Astrocyte of the spinal cord (primary cell): Measurements from ENCODE around the gene STXBP1.

ENCODE experiments used
- DNase-seq: peaks from one replicate; pipeline ENCODE4 v3.0.0; 2011; ENCODE audit warnings: low read depth, low spot score
- H3K4me3 ChIP-seq: 2 replicates; pipeline ENCODE4 v1.5.1; 2011; ENCODE audit warnings: low read depth, mild to moderate bottlenecking, low read length, moderate library complexity
- in situ Hi-C: cut with HindIII; loops from 2 replicates; pipeline ENCODE4 v1.10.0; 2017; ENCODE audit warnings: low sequenced_read_pairs
- TF ChIP-seq, protein P1 (sequence below): IDR thresholded peaks from 2 replicates; pipeline ENCODE4 v1.5.1; 2012; ENCODE audit warnings: low read depth, mild to moderate bottlenecking, low read length, inconsistent platforms

The STXBP1 gene

DNA sequence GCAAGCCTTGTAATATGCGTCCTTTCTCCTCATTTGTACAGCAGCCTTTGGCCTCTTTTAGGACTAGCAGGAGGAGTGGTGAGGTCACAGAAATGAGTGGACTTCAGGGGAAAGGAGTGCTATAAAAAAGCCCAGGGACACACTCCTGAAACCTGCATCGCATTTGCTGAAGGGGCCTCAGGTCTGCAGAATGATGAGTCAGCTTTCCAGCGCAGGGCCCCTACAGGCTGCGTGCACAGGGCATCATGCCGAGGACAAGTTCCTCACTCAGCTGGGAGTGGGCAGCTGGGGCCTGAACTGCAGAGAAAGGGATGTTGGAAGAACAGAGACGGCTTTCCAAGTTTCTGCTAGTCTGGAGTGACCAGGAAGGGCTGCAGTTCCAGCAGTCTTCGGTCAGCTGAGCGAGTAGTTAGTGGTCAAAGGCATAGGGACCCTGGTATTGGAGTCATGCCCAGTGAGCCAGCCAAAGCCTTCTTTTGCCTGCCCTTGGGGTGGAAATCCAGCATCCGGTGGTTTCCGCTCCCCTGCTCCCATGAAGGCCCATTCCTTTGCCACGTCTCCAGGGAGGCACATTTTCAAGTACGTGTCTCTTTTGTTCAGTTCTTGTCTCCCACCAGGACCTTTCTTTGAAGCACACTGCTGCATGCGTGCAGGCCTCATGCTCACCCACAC lies 77.4 kb downstream of the STXBP1 start:
- in situ Hi-C loops: no loop called here
- TF ChIP-seq, protein P1, sequence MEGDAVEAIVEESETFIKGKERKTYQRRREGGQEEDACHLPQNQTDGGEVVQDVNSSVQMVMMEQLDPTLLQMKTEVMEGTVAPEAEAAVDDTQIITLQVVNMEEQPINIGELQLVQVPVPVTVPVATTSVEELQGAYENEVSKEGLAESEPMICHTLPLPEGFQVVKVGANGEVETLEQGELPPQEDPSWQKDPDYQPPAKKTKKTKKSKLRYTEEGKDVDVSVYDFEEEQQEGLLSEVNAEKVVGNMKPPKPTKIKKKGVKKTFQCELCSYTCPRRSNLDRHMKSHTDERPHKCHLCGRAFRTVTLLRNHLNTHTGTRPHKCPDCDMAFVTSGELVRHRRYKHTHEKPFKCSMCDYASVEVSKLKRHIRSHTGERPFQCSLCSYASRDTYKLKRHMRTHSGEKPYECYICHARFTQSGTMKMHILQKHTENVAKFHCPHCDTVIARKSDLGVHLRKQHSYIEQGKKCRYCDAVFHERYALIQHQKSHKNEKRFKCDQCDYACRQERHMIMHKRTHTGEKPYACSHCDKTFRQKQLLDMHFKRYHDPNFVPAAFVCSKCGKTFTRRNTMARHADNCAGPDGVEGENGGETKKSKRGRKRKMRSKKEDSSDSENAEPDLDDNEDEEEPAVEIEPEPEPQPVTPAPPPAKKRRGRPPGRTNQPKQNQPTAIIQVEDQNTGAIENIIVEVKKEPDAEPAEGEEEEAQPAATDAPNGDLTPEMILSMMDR: no peak
- no peak for DNase-seq
- no peak overlapping the region for H3K4me3 ChIP-seq

DNA sequence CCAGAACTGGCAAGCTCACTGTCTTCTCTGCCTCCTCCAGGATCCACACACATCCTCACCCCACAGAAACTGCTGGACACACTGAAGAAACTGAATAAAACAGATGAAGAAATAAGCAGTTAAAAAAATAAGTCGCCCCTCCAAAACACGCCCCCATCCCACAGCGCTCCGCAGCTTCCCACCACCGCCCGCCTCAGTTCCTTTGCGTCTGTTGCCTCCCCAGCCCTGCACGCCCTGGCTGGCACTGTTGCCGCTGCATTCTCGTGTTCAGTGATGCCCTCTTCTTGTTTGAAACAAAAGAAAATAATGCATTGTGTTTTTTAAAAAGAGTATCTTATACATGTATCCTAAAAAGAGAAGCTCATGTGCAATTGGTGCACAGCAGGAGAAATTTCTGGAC lies 78.7 kb downstream of the STXBP1 start:
- in situ Hi-C loops: no loop called here
- DNase-seq: no peak
- TF ChIP-seq, protein P1: no peak
- no peak overlapping the region for H3K4me3 ChIP-seq

- TF ChIP-seq, protein P1: no peak
- no peak overlapping the region for H3K4me3 ChIP-seq
- in situ Hi-C loops: no loop called here
- DNase-seq: no peak
These were observed 80.0 kb downstream of the STXBP1 start for GRCh38 chr9:127692071-127692470.

GRCh38 chr9:127693143-127693542 lies 81.1 kb downstream of the STXBP1 start:
- no peak overlapping the region for H3K4me3 ChIP-seq
- in situ Hi-C loops: no loop called here
- TF ChIP-seq, protein P1: no peak
- no peak for DNase-seq

DNA sequence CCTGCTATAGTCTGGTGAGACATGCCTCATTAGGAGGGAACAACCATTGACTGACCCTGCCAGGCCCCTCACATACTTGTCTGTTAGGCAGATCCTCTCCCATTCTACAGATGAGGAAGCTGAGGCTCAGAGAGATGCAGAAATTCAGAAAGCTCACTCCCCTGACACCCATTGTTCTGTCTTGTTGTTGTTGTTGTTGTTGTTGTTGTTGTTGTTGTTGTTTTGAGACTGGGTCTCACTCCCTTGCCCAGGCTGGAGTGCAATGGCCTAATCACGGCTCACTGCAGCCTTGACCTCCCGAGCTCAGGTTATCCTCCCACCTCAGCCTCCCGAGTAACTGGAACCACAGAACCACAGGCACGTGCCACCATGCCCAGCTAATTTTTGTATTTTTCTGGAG lies 81.6 kb downstream of the STXBP1 start:
- TF ChIP-seq, protein P1: no peak
- H3K4me3 ChIP-seq: no peak overlapping the region
- in situ Hi-C loops: no loop called here
- DNase-seq: no peak

GRCh38 chr9:127694890-127695720 lies 83.0 kb downstream of the STXBP1 start:
- no peak for DNase-seq
- TF ChIP-seq, protein P1: no peak
- in situ Hi-C loops: no loop called here
- H3K4me3 ChIP-seq: no peak overlapping the region
